ENCODE results near the gene ACHE. TPM values are rescaled to one million over a fixed set of nuclear protein-coding genes. Genes with fewer than 3 reads are reported as not detected.

ACHE gene
- polyA plus RNA-seq, 1 of the 3 experiments (the other 2 are of a cell fraction), result 1.8 TPM

DNA sequence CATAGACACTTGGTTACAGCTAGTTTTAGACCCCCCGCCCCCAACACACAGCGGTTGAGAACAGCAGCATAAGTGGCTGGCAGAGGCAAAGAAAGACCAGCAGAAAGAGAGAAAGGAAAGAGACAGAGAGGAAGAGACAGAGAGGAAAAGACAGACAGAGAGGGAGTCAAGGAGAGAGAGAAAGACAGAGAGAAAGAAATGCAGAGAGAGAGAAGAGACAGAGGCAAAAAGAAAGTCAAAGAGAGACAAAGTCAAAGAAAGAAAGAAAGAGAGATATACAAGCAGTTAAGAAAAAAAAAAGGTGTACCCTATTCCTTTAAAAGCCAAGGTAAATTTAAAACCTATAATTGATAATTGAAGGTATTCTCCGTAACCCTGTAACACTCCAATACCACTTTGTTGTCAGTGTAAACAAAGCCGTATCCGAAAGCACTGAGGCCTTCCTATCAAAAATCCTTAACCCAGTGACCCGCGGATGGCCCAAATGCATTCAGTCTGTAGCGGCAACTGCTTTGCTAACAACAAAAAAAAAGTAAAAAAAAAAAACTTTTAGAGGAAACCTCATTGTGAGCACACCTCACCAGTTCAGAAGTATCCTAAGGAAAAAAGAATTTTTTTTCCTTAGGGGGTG, 55.1 kb downstream of the ACHE start:
- no peaks in the 10 kb centered on the region for H3F3A ChIP-seq (replicated peaks; ENCODE audit: insufficient read depth)
- no peaks in the 10 kb centered on the region for H3K4me1 ChIP-seq (ENCODE audit: control insufficient read depth in 1 of 2, insufficient read depth in 2 of 2, low read depth in 1 of 2, low read length in 1 of 2)
- no peak overlapping the region for H3K9ac ChIP-seq
- H3K27me3 ChIP-seq (ENCODE audit: insufficient read depth), result no peaks in the 10 kb centered on the region
- no peak overlapping the region for H3K4me3 ChIP-seq (ENCODE audit: low read depth in 2 of 2, low read length in 1 of 2)
- H3K4me2 ChIP-seq, result no peak overlapping the region
- no peak for TF ChIP-seq EP300 (IDR thresholded peaks at IDR 0.05; ENCODE audit: borderline replicate concordance in 1 of 2, low read depth in 1 of 2, low read length in 1 of 2)
- TF ChIP-seq, protein P1, sequence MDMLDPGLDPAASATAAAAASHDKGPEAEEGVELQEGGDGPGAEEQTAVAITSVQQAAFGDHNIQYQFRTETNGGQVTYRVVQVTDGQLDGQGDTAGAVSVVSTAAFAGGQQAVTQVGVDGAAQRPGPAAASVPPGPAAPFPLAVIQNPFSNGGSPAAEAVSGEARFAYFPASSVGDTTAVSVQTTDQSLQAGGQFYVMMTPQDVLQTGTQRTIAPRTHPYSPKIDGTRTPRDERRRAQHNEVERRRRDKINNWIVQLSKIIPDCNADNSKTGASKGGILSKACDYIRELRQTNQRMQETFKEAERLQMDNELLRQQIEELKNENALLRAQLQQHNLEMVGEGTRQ (IDR thresholded peaks at IDR 0.05; ENCODE audit: borderline replicate concordance, low read depth, low read length), result no peak
- H2AFZ ChIP-seq (ENCODE audit: low read depth), result no peak overlapping the region
- H3K27ac ChIP-seq (ENCODE audit: low read depth in 2 of 2, low read length in 1 of 2), result no peak overlapping the region
- H3K9me2 ChIP-seq, result no peaks in the 10 kb centered on the region
- no peaks in the 10 kb centered on the region for H3K36me3 ChIP-seq (replicated peaks in 1 of 2; ENCODE audit: control insufficient read depth in 1 of 2, insufficient read depth in 2 of 2, low read length in 1 of 2)
- CTCF ChIA-PET, result no interaction called here
- DNase-seq, result no peak
- 89% methylated on average over 8 of the region's 8 CpGs for WGBS (ENCODE audit: low lambda C conversion rate)
- no peaks in the 10 kb centered on the region for H3K79me2 ChIP-seq (ENCODE audit: insufficient read depth)
- no peaks in the 10 kb centered on the region for H3K9me3 ChIP-seq
- POLR2A ChIA-PET, result no interaction called here
- no peaks in the 10 kb centered on the region for H4K20me1 ChIP-seq (ENCODE audit: insufficient read depth)

Small RNA genes within 50 kb of the gene (small RNA-seq; reads per million reads assigned to genes)
- gene RN7SL549P, result 0 reads per million in 7 experiments
- 0 reads per million in 7 experiments for gene RPS29P15

Other genes with a start within 250 kb of the ACHE start
- 0.67 and 0.93 TPM in 2 replicates for gene ACTL6B, start 239.4 kb downstream of the ACHE start, polyA plus RNA-seq (2012; rRNA removed)
- 276 and 398 TPM in 2 replicates for gene GNB2, start 222.1 kb downstream of the ACHE start, polyA plus RNA-seq (2012; rRNA removed)
- gene GIGYF1, start 201.6 kb downstream of the ACHE start, polyA plus RNA-seq (2012; rRNA removed), result 17.4 and 19.4 TPM in 2 replicates
- 63.8 and 81.8 TPM in 2 replicates for gene POP7, start 189.8 kb downstream of the ACHE start, polyA plus RNA-seq (2012; rRNA removed)
- not detected in 2 replicates for gene EPO, start 175.4 kb downstream of the ACHE start, polyA plus RNA-seq (2012; rRNA removed)
- gene ZAN, start 162.3 kb downstream of the ACHE start, polyA plus RNA-seq (2012; rRNA removed), result not detected in 2 replicates
- gene EPHB4, start 68.4 kb downstream of the ACHE start, polyA plus RNA-seq (2012; rRNA removed), result 51.1 and 64.4 TPM in 2 replicates
- 29.7 and 31.0 TPM in 2 replicates for gene SLC12A9, start 43.2 kb downstream of the ACHE start, polyA plus RNA-seq (2012; rRNA removed)
- gene TRIP6, start 28.5 kb downstream of the ACHE start, polyA plus RNA-seq (2012; rRNA removed), result 6.4 and 6.5 TPM in 2 replicates
- 76.5 and 92.7 TPM in 2 replicates for gene SRRT, start 20.8 kb downstream of the ACHE start, polyA plus RNA-seq (2012; rRNA removed)
- gene UFSP1, start 6.2 kb downstream of the ACHE start, polyA plus RNA-seq (2012; rRNA removed), result 4.5 and 5.6 TPM in 2 replicates
- gene MUC3A, start 53.6 kb upstream of the ACHE start, polyA plus RNA-seq (2012; rRNA removed), result 0.03 and 0.11 TPM in 2 replicates
- 0.18 TPM in 1 of 2 replicates, not detected in the other for gene MUC12, start 73.7 kb upstream of the ACHE start, polyA plus RNA-seq (2012; rRNA removed)
- gene MUC17, start 124.2 kb upstream of the ACHE start, polyA plus RNA-seq (2012; rRNA removed), result not detected in 2 replicates
- 2.5 and 2.9 TPM in 2 replicates for gene TRIM56, start 189.6 kb upstream of the ACHE start, polyA plus RNA-seq (2012; rRNA removed)
- 4,174 and 5,753 TPM in 2 replicates for gene SERPINE1, start 231.2 kb upstream of the ACHE start, polyA plus RNA-seq (2012; rRNA removed)

Measured in SK-N-SH (cell line).